HepG2 (cell line): Measurements from ENCODE around the gene KHNYN. TPM values are rescaled to one million over a fixed set of nuclear protein-coding genes. Genes with fewer than 3 reads are reported as not detected.

Experiments
- ATAC-seq: fragments of 200-7000 bp; cut with Tn5 transposase; 3 replicates; pipeline ENCODE4 v1.9.1; 2020; ENCODE audit warnings: mild to moderate bottlenecking, moderate library complexity
- BruUV-seq: library from RNA; stranded (reverse); fragments of 400-500 nt; replicated peaks from 2 replicates; lab custom pipeline; 2021; lab: Mats Ljungman, UMichigan
- CTCF ChIA-PET: fragments of 300-600 bp; formaldehyde crosslinking; extraction: SDS; loops from one replicate; lab custom pipeline; 2021; ENCODE audit warnings: low total read pairs, inconsistent platforms, low intra/inter-chr PET ratio; lab: Yijun Ruan, JAX
- POLR2A ChIA-PET: fragments of 350-600 bp; sonication (Branson Sonifier 250); formaldehyde crosslinking; loops from one replicate; lab custom pipeline; 2020; ENCODE audit warnings: antibody characterized with exemption, inconsistent platforms; lab: Yijun Ruan, JAX
- DNase-seq: peaks from one replicate; pipeline ENCODE4 v3.0.0-alpha.2; 2015; ENCODE audit warnings: low spot score
- FAIRE-seq: peaks from 3 replicates; lab custom pipeline; 2011; peaks lifted over from hg19 to GRCh38; lab: Jason Lieb, UNC
- H2AFZ ChIP-seq: one replicate; pipeline ENCODE4 v1.6.1; 2011; ENCODE audit warnings: low read length, inconsistent platforms
- H3K27ac ChIP-seq: fragments of 300-600 bp; 3 replicates; pipeline ENCODE4 v1.8.0; 2011; ENCODE audit warnings: mixed run types, mild to moderate bottlenecking, mixed read lengths, low read length, inconsistent platforms; ENCODE audit not compliant: insufficient read depth; ENCODE audit errors: extremely low read length
- H3K27me3 ChIP-seq, 2 experiments: fragments of 200-600 bp in 1 of 2; 2 replicates in 1 of 2; 3 replicates in 1 of 2; pipeline versions ENCODE4 v1.6.0 to v1.8.0; 2011; ENCODE audit warnings: low read length in 2 of 2, mild to moderate bottlenecking in 2 of 2, moderate library complexity in 2 of 2, inconsistent platforms in 1 of 2; ENCODE audit not compliant: insufficient read depth in 2 of 2, control insufficient read depth in 1 of 2
- H3K36me3 ChIP-seq, 2 experiments: fragments of 200-600 bp in 1 of 2; replicated peaks in 1 of 2; 2 replicates in 1 of 2; 3 replicates in 1 of 2; pipeline versions ENCODE4 v1.5.1 to v1.8.0; 2011; ENCODE audit warnings: low read length in 2 of 2, inconsistent platforms in 1 of 2; ENCODE audit not compliant: insufficient read depth in 2 of 2, control insufficient read depth in 1 of 2
- H3K4me1 ChIP-seq: 2 replicates; pipeline ENCODE4 v1.5.1; 2012; ENCODE audit warnings: low read length, inconsistent platforms; ENCODE audit not compliant: insufficient read depth
- H3K4me2 ChIP-seq: 2 replicates; pipeline ENCODE4 v1.6.0; 2011; ENCODE audit warnings: low read depth, low read length, inconsistent platforms
- H3K4me3 ChIP-seq, 3 experiments: fragments of 200-600 bp in 1 of 3; sonication (generic), shearing (Covaris generic) in 1 of 3; replicated peaks in 1 of 3; 2 replicates each; pipeline ENCODE4 v1.5.1; 2011 to 2016; ENCODE audit warnings: low read length in 3 of 3, inconsistent platforms in 2 of 3, low read depth in 2 of 3, mild to moderate bottlenecking in 2 of 3, control low read depth in 1 of 3, mixed read lengths in 1 of 3; ENCODE audit not compliant: insufficient read depth in 1 of 3
- H3K79me2 ChIP-seq: one replicate; pipeline ENCODE4 v1.6.1; 2011; ENCODE audit warnings: low read length, inconsistent platforms; ENCODE audit not compliant: insufficient read depth
- H3K9ac ChIP-seq: 2 replicates; pipeline ENCODE4 v1.6.0; 2011; ENCODE audit warnings: mild to moderate bottlenecking, low read depth, low read length, inconsistent platforms; ENCODE audit not compliant: insufficient read depth
- H3K9me3 ChIP-seq: 2 replicates; pipeline ENCODE4 v1.5.1; 2012; ENCODE audit warnings: mild to moderate bottlenecking, low read length
- H4K20me1 ChIP-seq: 2 replicates; pipeline ENCODE4 v1.6.0; 2011; ENCODE audit warnings: inconsistent platforms, mild to moderate bottlenecking, low read length, moderate library complexity; ENCODE audit not compliant: insufficient read depth
- GMEB1 ChIP-seq: sonication (generic); formaldehyde crosslinking; IDR thresholded peaks from 2 replicates; pipeline ENCODE4 v1.5.1; 2020; ENCODE audit warnings: missing genetic modification reagents, mild to moderate bottlenecking, borderline replicate concordance
- MEIS1 ChIP-seq: sonication (generic); formaldehyde crosslinking; IDR thresholded peaks from 2 replicates; pipeline ENCODE4 v1.9.0; 2021; ENCODE audit warnings: mild to moderate bottlenecking, missing genetic modification reagents, moderate library complexity, borderline replicate concordance
- MEIS2 ChIP-seq: sonication (generic); formaldehyde crosslinking; IDR thresholded peaks from 2 replicates; pipeline ENCODE4 v1.9.0; 2021; ENCODE audit warnings: mild to moderate bottlenecking, missing genetic modification reagents
- NFE2L1 ChIP-seq: sonication (generic); formaldehyde crosslinking; IDR thresholded peaks from 2 replicates; pipeline ENCODE4 v1.4.0; 2020; ENCODE audit warnings: missing genetic modification reagents, mild to moderate bottlenecking, borderline replicate concordance
- TGIF2 ChIP-seq: IDR thresholded peaks from 2 replicates; pipeline ENCODE4 v1.6.1; 2016; ENCODE audit warnings: control low read depth, missing compliant biosample characterization
- ZNF18 ChIP-seq: sonication (generic); formaldehyde crosslinking; IDR thresholded peaks from 2 replicates; pipeline ENCODE4 v1.8.0; 2022; ENCODE audit warnings: mild to moderate bottlenecking, missing genetic modification reagents; ENCODE audit not compliant: insufficient replicate concordance
- ZNF513 ChIP-seq: sonication (generic); formaldehyde crosslinking; conservative IDR thresholded peaks from 2 replicates; pipeline ENCODE4 v1.5.0; 2020; ENCODE audit warnings: missing genetic modification reagents
- ZNF782 ChIP-seq: sonication (generic); formaldehyde crosslinking; IDR thresholded peaks from 2 replicates; pipeline ENCODE4 v1.4.0; 2020; ENCODE audit warnings: missing genetic modification reagents, mild to moderate bottlenecking, borderline replicate concordance
- WGBS: methylation state at CpG from one replicate; pipeline ENCODE4 v1.1.6; 2017; ENCODE audit warnings: low lambda C conversion rate; 5-methylcytosine and 5-hydroxymethylcytosine counted together
- in situ Hi-C: cut with HindIII; loops from 2 replicates; pipeline ENCODE4 v1.10.0; 2017; ENCODE audit warnings: low pct_unique_long_range_greater_than_20kb; ENCODE audit not compliant: extremely low pct_ligation_motif_present
- intact Hi-C: fragments of 100-400 bp; cut with micrococcal nuclease; formaldehyde crosslinking; loops from one replicate; pipeline ENCODE4 v1.10.0; 2022; ENCODE audit not compliant: unreplicated experiment
- polyA plus RNA-seq, 8 experiments: library from polyadenylated mRNA; depleted of rRNA in 3 of 8; stranded (reverse) in 7 of 8; unstranded in 1 of 8; fragments of >200 nt; fragmentation: Illumina TruSeq in 4 of 8; extraction: Trizol in 4 of 8; gene quantifications; 2 replicates each; pipeline versions ENCODE4 v1.2.1 to v1.2.3, GENCODE V29; 2011 to 2016; ENCODE audit warnings: low read depth in 4 of 8, missing spikeins in 1 of 8, mixed read lengths in 1 of 8; ENCODE audit not compliant: insufficient read depth in 1 of 8
- total RNA-seq, 5 experiments: library from RNA; depleted of rRNA; stranded (reverse); fragments of >200 nt; fragmentation: Illumina TruSeq; extraction: Trizol; gene quantifications; 2 replicates each; pipeline ENCODE4 v1.2.3, GENCODE V29; 2016; ENCODE audit warnings: low read depth in 1 of 5
- TF ChIP-seq, protein P1 (sequence below): sonication (generic); formaldehyde crosslinking; IDR thresholded peaks from 2 replicates; pipeline ENCODE4 v1.5.1; 2020; ENCODE audit warnings: mild to moderate bottlenecking, missing genetic modification reagents, moderate library complexity
- TF ChIP-seq, protein P2 (sequence below): sonication (generic); formaldehyde crosslinking; IDR thresholded peaks from 2 replicates; pipeline ENCODE4; 2020; ENCODE audit warnings: missing genetic modification reagents, mild to moderate bottlenecking, borderline replicate concordance

KHNYN gene
- total and polyA plus RNA-seq, 2 of the 13 experiments (the other 11 are each of a cell fraction or from before 2014, with no cell fraction given): 52.8 to 75.7 TPM

DNA sequence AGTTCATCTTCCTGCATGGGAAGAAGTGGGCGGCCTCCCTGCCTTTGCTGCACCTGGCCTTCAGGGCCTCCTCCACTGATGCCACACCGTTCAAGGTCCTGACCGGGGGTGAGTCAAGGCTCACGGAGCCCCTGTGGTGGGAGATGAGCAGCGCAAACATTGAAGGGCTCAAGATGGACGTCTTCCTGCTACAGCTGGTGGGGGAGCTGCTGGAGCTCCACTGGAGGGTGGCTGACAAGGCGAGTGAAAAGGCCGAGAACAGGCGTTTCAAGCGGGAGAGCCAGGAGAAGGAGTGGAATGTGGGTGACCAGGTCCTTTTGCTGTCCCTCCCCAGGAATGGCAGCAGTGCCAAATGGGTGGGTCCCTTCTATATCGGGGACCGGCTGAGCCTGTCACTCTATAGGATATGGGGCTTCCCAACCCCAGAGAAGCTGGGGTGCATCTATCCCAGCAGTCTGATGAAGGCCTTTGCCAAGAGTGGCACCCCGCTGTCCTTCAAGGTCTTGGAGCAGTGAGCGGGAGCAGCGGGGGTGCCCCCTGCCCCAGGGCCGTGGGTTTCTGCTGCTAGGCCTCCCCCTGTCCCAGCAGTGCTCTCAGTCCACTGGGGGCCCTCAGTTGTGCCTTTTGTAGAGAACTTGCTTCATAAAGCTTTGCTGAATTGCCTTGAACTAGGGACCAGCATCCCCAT is 12.7 kb upstream of the KHNYN start:
- ATAC-seq: no peak; the same call in 2 of the 3 replicates
- Histone ChIP-seq H2AFZ (no peak overlapping the region), H3K4me2 (no peak overlapping the region), H3K36me3 (no peaks in the 10 kb centered on the region), H4K20me1 (no peaks in the 10 kb centered on the region), H3K9me3 (no peaks in the 10 kb centered on the region), H3K4me1 (no peaks in the 10 kb centered on the region), H3K79me2 (no peaks in the 10 kb centered on the region), H3K27ac (no peak overlapping the region), H3K27me3 (peaks cover 0 to 7% of the 10 kb centered on the region in 2 experiments; a peak in 1 of 5 replicates), H3K9ac (no peak overlapping the region), H3K4me3 (no peak overlapping the region)
- BruUV-seq: TSS peak; percentile 39
- no peak for FAIRE-seq
- in situ Hi-C loops (no loop called here), intact Hi-C loops (no loop called here)
- no peak for DNase-seq
- ChIA-PET CTCF (no interaction called here), POLR2A (interaction anchor here (2.3 to 6.6 kb wide), 2 partner anchors 7 to 14 kb away, joined by 6 to 46 read pairs; partner anchors contain the start of genes CBLN3 and KHNYN)
- WGBS: 64% methylated on average over 16 of the region's 16 CpGs
- TF ChIP-seq ZNF513 (CRISPR knock-in tag) (no peak), MEIS2 (CRISPR knock-in tag) (no peak), MEIS1 (no peak), GMEB1 (CRISPR knock-in tag) (no peak), ZNF18 (no peak), NFE2L1 (0 out of 2 replicates have a peak, but pooled peaks have one; percentile 20), TGIF2 (CRISPR knock-in tag) (no peak), ZNF782 (no peak)
- TF ChIP-seq, protein P1, sequence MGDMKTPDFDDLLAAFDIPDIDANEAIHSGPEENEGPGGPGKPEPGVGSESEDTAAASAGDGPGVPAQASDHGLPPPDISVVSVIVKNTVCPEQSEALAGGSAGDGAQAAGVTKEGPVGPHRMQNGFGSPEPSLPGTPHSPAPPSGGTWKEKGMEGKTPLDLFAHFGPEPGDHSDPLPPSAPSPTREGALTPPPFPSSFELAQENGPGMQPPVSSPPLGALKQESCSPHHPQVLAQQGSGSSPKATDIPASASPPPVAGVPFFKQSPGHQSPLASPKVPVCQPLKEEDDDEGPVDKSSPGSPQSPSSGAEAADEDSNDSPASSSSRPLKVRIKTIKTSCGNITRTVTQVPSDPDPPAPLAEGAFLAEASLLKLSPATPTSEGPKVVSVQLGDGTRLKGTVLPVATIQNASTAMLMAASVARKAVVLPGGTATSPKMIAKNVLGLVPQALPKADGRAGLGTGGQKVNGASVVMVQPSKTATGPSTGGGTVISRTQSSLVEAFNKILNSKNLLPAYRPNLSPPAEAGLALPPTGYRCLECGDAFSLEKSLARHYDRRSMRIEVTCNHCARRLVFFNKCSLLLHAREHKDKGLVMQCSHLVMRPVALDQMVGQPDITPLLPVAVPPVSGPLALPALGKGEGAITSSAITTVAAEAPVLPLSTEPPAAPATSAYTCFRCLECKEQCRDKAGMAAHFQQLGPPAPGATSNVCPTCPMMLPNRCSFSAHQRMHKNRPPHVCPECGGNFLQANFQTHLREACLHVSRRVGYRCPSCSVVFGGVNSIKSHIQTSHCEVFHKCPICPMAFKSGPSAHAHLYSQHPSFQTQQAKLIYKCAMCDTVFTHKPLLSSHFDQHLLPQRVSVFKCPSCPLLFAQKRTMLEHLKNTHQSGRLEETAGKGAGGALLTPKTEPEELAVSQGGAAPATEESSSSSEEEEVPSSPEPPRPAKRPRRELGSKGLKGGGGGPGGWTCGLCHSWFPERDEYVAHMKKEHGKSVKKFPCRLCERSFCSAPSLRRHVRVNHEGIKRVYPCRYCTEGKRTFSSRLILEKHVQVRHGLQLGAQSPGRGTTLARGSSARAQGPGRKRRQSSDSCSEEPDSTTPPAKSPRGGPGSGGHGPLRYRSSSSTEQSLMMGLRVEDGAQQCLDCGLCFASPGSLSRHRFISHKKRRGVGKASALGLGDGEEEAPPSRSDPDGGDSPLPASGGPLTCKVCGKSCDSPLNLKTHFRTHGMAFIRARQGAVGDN: peak; percentile 17
- TF ChIP-seq, protein P2, sequence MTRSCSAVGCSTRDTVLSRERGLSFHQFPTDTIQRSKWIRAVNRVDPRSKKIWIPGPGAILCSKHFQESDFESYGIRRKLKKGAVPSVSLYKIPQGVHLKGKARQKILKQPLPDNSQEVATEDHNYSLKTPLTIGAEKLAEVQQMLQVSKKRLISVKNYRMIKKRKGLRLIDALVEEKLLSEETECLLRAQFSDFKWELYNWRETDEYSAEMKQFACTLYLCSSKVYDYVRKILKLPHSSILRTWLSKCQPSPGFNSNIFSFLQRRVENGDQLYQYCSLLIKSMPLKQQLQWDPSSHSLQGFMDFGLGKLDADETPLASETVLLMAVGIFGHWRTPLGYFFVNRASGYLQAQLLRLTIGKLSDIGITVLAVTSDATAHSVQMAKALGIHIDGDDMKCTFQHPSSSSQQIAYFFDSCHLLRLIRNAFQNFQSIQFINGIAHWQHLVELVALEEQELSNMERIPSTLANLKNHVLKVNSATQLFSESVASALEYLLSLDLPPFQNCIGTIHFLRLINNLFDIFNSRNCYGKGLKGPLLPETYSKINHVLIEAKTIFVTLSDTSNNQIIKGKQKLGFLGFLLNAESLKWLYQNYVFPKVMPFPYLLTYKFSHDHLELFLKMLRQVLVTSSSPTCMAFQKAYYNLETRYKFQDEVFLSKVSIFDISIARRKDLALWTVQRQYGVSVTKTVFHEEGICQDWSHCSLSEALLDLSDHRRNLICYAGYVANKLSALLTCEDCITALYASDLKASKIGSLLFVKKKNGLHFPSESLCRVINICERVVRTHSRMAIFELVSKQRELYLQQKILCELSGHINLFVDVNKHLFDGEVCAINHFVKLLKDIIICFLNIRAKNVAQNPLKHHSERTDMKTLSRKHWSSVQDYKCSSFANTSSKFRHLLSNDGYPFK (CRISPR knock-in tag): no peak
